K562 (cell line): ENCODE results near the gene SBNO1. TPM values are rescaled to one million over a fixed set of nuclear protein-coding genes. Genes with fewer than 3 reads are reported as not detected.

Experiments
- ASH1L ChIP-seq: fragments of 450-650 bp; IDR thresholded peaks from 2 replicates; pipeline ENCODE4 v1.6.1; 2018; ENCODE audit warnings: borderline replicate concordance, mild to moderate bottlenecking, low read depth; ENCODE audit not compliant: partially characterized antibody
- BCOR ChIP-seq: fragments of 450-650 bp; IDR thresholded peaks from 2 replicates; pipeline ENCODE4 v1.6.1; 2016
- CREM ChIP-seq: IDR thresholded peaks from 2 replicates; pipeline ENCODE4 v1.6.1; 2014; ENCODE audit warnings: antibody characterized with exemption, low read depth
- E2F4 ChIP-seq: sonication (generic); formaldehyde crosslinking; IDR thresholded peaks from 2 replicates; pipeline ENCODE4 v1.8.0; 2022; ENCODE audit warnings: mild to moderate bottlenecking, low read depth, missing genetic modification reagents
- ELF4 ChIP-seq: fragments of 450-650 bp; formaldehyde crosslinking; IDR thresholded peaks from 2 replicates; pipeline ENCODE4 v1.4.0; 2022; ENCODE audit warnings: missing genetic modification characterization
- GTF2A2 ChIP-seq: IDR thresholded peaks from 2 replicates; pipeline ENCODE4 v1.6.1; 2016; ENCODE audit warnings: mild to moderate bottlenecking, missing genetic modification characterization, missing compliant biosample characterization
- ID3 ChIP-seq, 2 experiments: fragments of 250-450 bp in 1 of 2; fragments of 450-650 bp in 1 of 2; sonication (Bioruptor Pico) in 1 of 2; IDR thresholded peaks; 2 replicates each; pipeline versions ENCODE4 v1.6.1 to v1.8.0; 2016 to 2021; ENCODE audit warnings: mild to moderate bottlenecking in 2 of 2, moderate library complexity in 2 of 2, missing compliant biosample characterization in 1 of 2, missing genetic modification characterization in 1 of 2
- NCOA6 ChIP-seq: fragments of 450-650 bp; IDR thresholded peaks from 2 replicates; pipeline ENCODE4 v1.6.1; 2017; ENCODE audit warnings: mild to moderate bottlenecking
- NR1H2 ChIP-seq: sonication (generic); formaldehyde crosslinking; IDR thresholded peaks from 2 replicates; pipeline ENCODE4 v1.4.0; 2020; ENCODE audit warnings: mild to moderate bottlenecking, missing genetic modification reagents
- NR2C2 ChIP-seq, 2 experiments: fragments of 200-800 bp in 1 of 2; sonication (Bioruptor generic) in 1 of 2; sonication (generic) in 1 of 2; formaldehyde crosslinking in 1 of 2; IDR thresholded peaks; 2 replicates each; pipeline versions ENCODE4 v1.6.1 to v1.8.0; 2016 to 2022; ENCODE audit warnings: mild to moderate bottlenecking in 1 of 2, missing compliant biosample characterization in 1 of 2, missing genetic modification characterization in 1 of 2, missing genetic modification reagents in 1 of 2
- POLR2B ChIP-seq: fragments of 450-650 bp; IDR thresholded peaks from 2 replicates; pipeline ENCODE4 v1.6.1; 2018; ENCODE audit warnings: low read depth; ENCODE audit not compliant: partially characterized antibody
- POLR2G ChIP-seq: fragments of 200-400 bp; formaldehyde crosslinking; IDR thresholded peaks from 2 replicates; pipeline ENCODE4 v1.6.1; 2017; ENCODE audit warnings: low read depth, mild to moderate bottlenecking, antibody characterized with exemption, low read length, moderate library complexity
- SMAD1 ChIP-seq: fragments of 150-350 bp; IDR thresholded peaks from 2 replicates; pipeline ENCODE4 v1.6.1; 2014; ENCODE audit warnings: low read length, low read depth; ENCODE audit not compliant: partially characterized antibody
- SRSF3 ChIP-seq: fragments of 200-400 bp; formaldehyde crosslinking; IDR thresholded peaks from 2 replicates; pipeline ENCODE4 v1.6.1; 2016; ENCODE audit warnings: mild to moderate bottlenecking, low read length, moderate library complexity; ENCODE audit not compliant: insufficient read depth
- TAF9B ChIP-seq: fragments of 450-650 bp; IDR thresholded peaks from 2 replicates; pipeline ENCODE4 v1.6.1; 2018; ENCODE audit warnings: mild to moderate bottlenecking; ENCODE audit not compliant: partially characterized antibody
- TOE1 ChIP-seq, 2 experiments: fragments of 450-650 bp in 1 of 2; sonication (generic) in 1 of 2; formaldehyde crosslinking in 1 of 2; IDR thresholded peaks; 2 replicates each; pipeline versions ENCODE4 v1.7.1 to v1.8.0; 2016 to 2022; ENCODE audit warnings: borderline replicate concordance in 2 of 2, mild to moderate bottlenecking in 2 of 2, antibody characterized with exemption in 1 of 2, inconsistent platforms in 1 of 2, low read depth in 1 of 2, missing genetic modification reagents in 1 of 2, moderate library complexity in 1 of 2
- USF1 ChIP-seq: sonication (generic); formaldehyde crosslinking; IDR thresholded peaks from 2 replicates; pipeline ENCODE4 v1.9.0; 2022; ENCODE audit warnings: mild to moderate bottlenecking, missing genetic modification reagents
- ZBTB2 ChIP-seq: fragments of 450-650 bp; IDR thresholded peaks from 2 replicates; pipeline ENCODE4 v1.6.1; 2016; ENCODE audit warnings: antibody characterized with exemption
- ZNF12 ChIP-seq: sonication (generic); formaldehyde crosslinking; IDR thresholded peaks from 2 replicates; pipeline ENCODE4 v1.4.0; 2020; ENCODE audit warnings: mild to moderate bottlenecking, missing genetic modification reagents
- ZNF740 ChIP-seq, 3 experiments: fragments of 200-800 bp in 1 of 3; sonication (Bioruptor generic) in 1 of 3; sonication (generic) in 1 of 3; formaldehyde crosslinking in 1 of 3; IDR thresholded peaks; 2 replicates each; pipeline versions ENCODE4 v1.6.1 to v1.8.0; 2016 to 2022; ENCODE audit warnings: mild to moderate bottlenecking in 2 of 3, missing compliant biosample characterization in 2 of 3, missing genetic modification characterization in 2 of 3, missing genetic modification reagents in 1 of 3
- polyA plus RNA-seq, 8 experiments: library from polyadenylated mRNA; depleted of rRNA in 4 of 8; stranded (reverse) in 5 of 8; unstranded in 3 of 8; fragments of >200 nt; fragmentation: Nextera tagmentation in 2 of 8; fragmentation: Illumina TruSeq in 1 of 8; extraction: Ambion mirVana in 2 of 8; extraction: Trizol in 1 of 8; gene quantifications; 2 replicates each; pipeline versions ENCODE4 v1.2.1 to v1.2.3, GENCODE V29; 2011 to 2014; ENCODE audit warnings: inconsistent platforms in 1 of 8, missing spikeins in 1 of 8
- total RNA-seq, 7 experiments: library from RNA; depleted of rRNA in 6 of 7; stranded (reverse); fragments of >200 nt in 6 of 7; fragmentation: Illumina TruSeq in 2 of 7; extraction: Trizol in 2 of 7; gene quantifications; 2 replicates each; pipeline versions ENCODE4 v1.2.1 to v1.2.3, GENCODE V29; 2011 to 2021; ENCODE audit warnings: low replicate concordance in 1 of 7

The SBNO1 gene
- total and polyA plus RNA-seq, 9 of the 15 experiments (the other 6 are each of a cell fraction or from before 2014, with no cell fraction given): 14.9 to 77.1 (median 35.9) TPM

- TF ChIP-seq USF1 (CRISPR knock-in tag): peak; percentile 17; the same call in 1 of the 2 replicates
- TF ChIP-seq GTF2A2: no peak
- TF ChIP-seq POLR2B: peak; percentile 0
- no peak for TF ChIP-seq SMAD1
- peak; percentile 33; the same call in 1 of the 2 replicates for TF ChIP-seq ZNF740 (CRISPR knock-in tag; IDR thresholded peaks at IDR 0.05)
- TF ChIP-seq ZNF740 (tag; IDR thresholded peaks at IDR 0.05): no peak; a peak in 1 of 4 replicates
- no peak for TF ChIP-seq NCOA6
- TF ChIP-seq CREM: 0 out of 2 replicates have a peak, but pooled peaks have one; percentile 17
- TF ChIP-seq ID3 (CRISPR knock-in tag; IDR thresholded peaks at IDR 0.05): no peak
- peak; percentile 35; the same call in 1 of the 2 replicates for TF ChIP-seq ID3 (tag; IDR thresholded peaks at IDR 0.05)
- 0 out of 2 replicates have a peak, but pooled peaks have one; percentile 54 for TF ChIP-seq ZNF12 (CRISPR knock-in tag)
- TF ChIP-seq TAF9B: peak; percentile 32
- TF ChIP-seq ELF4 (CRISPR knock-in tag): 0 out of 2 replicates have a peak, but pooled peaks have one; percentile 26
- TF ChIP-seq NR1H2 (CRISPR knock-in tag): peak; percentile 83; the same call in 1 of the 2 replicates
- TF ChIP-seq ASH1L: no peak
- 0 out of 2 replicates have a peak, but pooled peaks have one; percentile 38 for TF ChIP-seq TOE1 (IDR thresholded peaks at IDR 0.05; ENCODE audit: borderline replicate concordance)
- 0 out of 2 replicates have a peak, but pooled peaks have one; percentile 35 for TF ChIP-seq TOE1 (CRISPR knock-in tag; IDR thresholded peaks at IDR 0.05; ENCODE audit: borderline replicate concordance, low read depth)
- no peak for TF ChIP-seq SRSF3
- TF ChIP-seq POLR2G: peak; percentile 68
- TF ChIP-seq ZBTB2: 0 out of 2 replicates have a peak, but pooled peaks have one; percentile 17
- 0 out of 2 replicates have a peak, but pooled peaks have one; percentile 10 for TF ChIP-seq BCOR
- TF ChIP-seq NR2C2 (CRISPR knock-in tag; IDR thresholded peaks at IDR 0.05): peak; percentile 43; the same call in 1 of the 2 replicates
- no peak for TF ChIP-seq NR2C2 (tag; IDR thresholded peaks at IDR 0.05)
- 0 out of 2 replicates have a peak, but pooled peaks have one; percentile 60 for TF ChIP-seq E2F4 (CRISPR knock-in tag)
These were observed 19.8 kb upstream of the SBNO1 start (continued) for GRCh38 chr12:123384318-123384993.
